Heart left ventricle (tissue), 16 donors: ENCODE measurements around the gene RAB5A. TPM values are rescaled to one million over a fixed set of nuclear protein-coding genes. Genes with fewer than 3 reads are reported as not detected.
A peak's percentile ranks its signal among the peaks of the same experiment; 100 is the strongest.
"Not testable (repeated sequence)": the region's sequence is repeated elsewhere in the genome, so short reads cannot be mapped to it uniquely, and the experiment has no call there.

Source experiments
- ATAC-seq, 4 donors: fragments of 200-7000 bp; cut with Tn5 transposase; one replicate each; pipeline ENCODE4 v1.9.1; 2020 to 2022; ENCODE audit warnings: moderate library complexity in 4 of 4, mild to moderate bottlenecking in 3 of 4, moderate number of reproducible peaks in 1 of 4
- DNase-seq, 5 donors: peaks; one replicate each; pipeline ENCODE4 v3.0.0-alpha.2; 2020
- H3K27ac ChIP-seq, 12 donors: fragments of 200-600 bp; sonication (generic) in 4 of 12; one replicate each; pipeline versions ENCODE4 v1.5.0 to v1.8.0; 2016 to 2022; ENCODE audit warnings: mild to moderate bottlenecking in 2 of 12
- H3K27me3 ChIP-seq, 9 donors: fragments of 200-600 bp; sonication (generic) in 2 of 9; one replicate each; pipeline versions ENCODE4 v1.5.1 to v1.8.0; 2016 to 2022; ENCODE audit warnings: mild to moderate bottlenecking in 3 of 9
- H3K36me3 ChIP-seq, 9 donors: fragments of 200-600 bp; sonication (generic) in 2 of 9; one replicate each; pipeline versions ENCODE4 v1.5.0 to v1.8.0; 2018 to 2022; ENCODE audit warnings: mild to moderate bottlenecking in 2 of 9
- H3K4me1 ChIP-seq, 12 donors: fragments of 200-600 bp; sonication (generic) in 4 of 12; one replicate each; pipeline versions ENCODE4 v1.5.0 to v1.8.0; 2016 to 2022; ENCODE audit warnings: mild to moderate bottlenecking in 3 of 12
- H3K4me3 ChIP-seq, 12 donors: fragments of 200-600 bp; sonication (generic) in 4 of 12; one replicate each; pipeline versions ENCODE4 v1.5.0 to v1.8.0; 2017 to 2022; ENCODE audit warnings: mild to moderate bottlenecking in 9 of 12, moderate library complexity in 4 of 12
- H3K9me3 ChIP-seq, 12 donors: fragments of 200-600 bp; sonication (generic) in 4 of 12; one replicate each; pipeline versions ENCODE4 v1.5.0 to v1.8.0; 2016 to 2022; ENCODE audit warnings: mild to moderate bottlenecking in 1 of 12
- CTCF ChIP-seq, 12 donors: fragments of 200-600 bp; sonication (generic) in 4 of 12; IDR thresholded peaks; one replicate each; pipeline versions ENCODE4 v1.5.0 to v1.8.0; 2018 to 2022; ENCODE audit warnings: antibody characterized with exemption in 12 of 12, mild to moderate bottlenecking in 5 of 12
- POLR2A ChIP-seq, 2 donors: fragments of 450-650 bp; IDR thresholded peaks; one replicate each; pipeline ENCODE4 v1.6.1; 2017; ENCODE audit warnings: antibody characterized with exemption in 2 of 2, mild to moderate bottlenecking in 2 of 2, moderate library complexity in 2 of 2
- WGBS, 4 donors: extraction: QIAGEN DNeasy Blood & Tissue Kit in 2 of 4; methylation state at CpG; one replicate each; pipeline versions ENCODE4 v1.1.5 to v1.1.7; 2013 to 2018; 5-methylcytosine and 5-hydroxymethylcytosine counted together
- intact Hi-C, 10 donors: fragments of 100-400 bp; cut with DNase I; formaldehyde crosslinking; loops; one replicate each; pipeline versions ENCODE4 v1.11.1 to v1.14.2; 2022
- polyA plus RNA-seq, 2 donors: library from polyadenylated mRNA; stranded (reverse); fragments of 200-250 nt; gene quantifications; one replicate each; pipeline ENCODE4 v1.2.3, GENCODE V29; 2013
- total RNA-seq, 9 donors: library from RNA; depleted of rRNA in 2 of 9; stranded (reverse); fragments of >200 nt in 2 of 9; fragmentation: NEBNext Ultra II Directional in 3 of 9; extraction: Animal tissue kit (Norgen Biotek cat#: 25700) in 3 of 9; gene quantifications; one replicate each; pipeline versions ENCODE4 v1.1.0 to v1.2.4, GENCODE V29; 2016 to 2023
- donor health status: ischemic (EF 13 %, LVEDD 7.1; RV severe dilation, severe dysfunction).
- donor health status: healthy with polysubstance abuse.
- donor health status: DM: no; HTN: yes; CAD: no.
- donor health status: DM: no; HTN: no; CAD: no.
- donor health status: ischemic (EF 25% LVEDD 6.9; RV normal size, moderate dysfunction).
- donor health status: ischemic (EF 25% LVEDD 5.7; RV mildly dilated, moderate dysfunction).
- donor health status: healthy.
- donor health status: DM: yes; HTN: yes; CAD: no.
- donor health status: ischemic (EF 35%, LVEDD 5.7; RV mildly dilated, moderate dysfunction).
- donor health status: nonischemic (EF 11% LVEDD 7.7; RV severe dilation, severe dysfunction).
- donor health status: DM: yes; HTN: yes; CAD: no.
- donor health status: PGD.
- donor health status: ischemic (EF 29% LVEDD 5.4; RV normal size, mild dysfunction).
- donor health status: nonischemic (EF 23%, LVEDD 6.1; RV moderate dilation, normal function).

Gene RAB5A
- total and polyA plus RNA-seq, 11 donors = 30.3 to 74.0 (median 61.4) TPM

GRCh38 chr3:19947549-19948225 lies 790 bp downstream of the RAB5A start:
- Histone ChIP-seq H3K4me3 (peak overlapping the region; percentile 65 to 99 (median 90)), H3K27ac (peak overlapping the region; percentile 93 to 99 (median 98)), H3K4me1 (peaks cover 11 to 51% (median 30%) of the 10 kb centered on the region in 12 donors), H3K27me3 (no peaks in the 10 kb centered on the region), H3K9me3 (no peaks in the 10 kb centered on the region), H3K36me3 (peaks cover 0 to 29% (median 20%) of the 10 kb centered on the region in 9 donors)
- TF ChIP-seq CTCF (IDR thresholded peaks at IDR 0.05) (no peak), POLR2A (IDR thresholded peaks at IDR 0.05) (no peak)
- WGBS, 4 donors = 0 to 1% (median 1%) methylated on average over 22 to 30 of the region's 30 CpGs
- ATAC-seq (peak in 3 of 4 donors; percentile 31 to 55 (median 45)), DNase-seq (peak in 4 of 5 donors; percentile 43 to 58 (median 47))
- intact Hi-C loops = loop anchor here in 9 of 10 donors (1.0 to 10.0 kb wide), 11 partner anchors 60 to 240 kb away; partner anchors contain the start of genes SGO1 (in 6 of the 9) and KAT2B (in 4 of the 9)

GRCh38 chr3:19948226-19948591 lies 1.3 kb downstream of the RAB5A start:
- Histone ChIP-seq H3K9me3 (no peaks in the 10 kb centered on the region), H3K4me1 (peaks cover 11 to 56% (median 33%) of the 10 kb centered on the region in 12 donors), H3K27me3 (no peaks in the 10 kb centered on the region), H3K27ac (peak overlapping the region in 11 of 12 donors; percentile 93 to 99 (median 98)), H3K4me3 (peak overlapping the region; percentile 65 to 99 (median 90)), H3K36me3 (peaks cover 0 to 34% (median 25%) of the 10 kb centered on the region in 9 donors)
- intact Hi-C loops = loop anchor here in 9 of 10 donors (5.0 to 10.0 kb wide), 6 partner anchors 61 to 239 kb away; partner anchors contain the start of genes SGO1 (in 4 of the 9) and KAT2B (in 2 of the 9)
- no peak for DNase-seq
- ATAC-seq = no peak
- no peak for TF ChIP-seq CTCF (IDR thresholded peaks at IDR 0.05)
- TF ChIP-seq POLR2A (IDR thresholded peaks at IDR 0.05) = no peak
- 3 to 4% (median 3%) methylated on average over 2 of the region's 2 CpGs for WGBS, 4 donors

- Histone ChIP-seq H3K27me3 (no peaks in the 10 kb centered on the region), H3K4me1 (peaks cover 11 to 68% (median 40%) of the 10 kb centered on the region in 12 donors), H3K36me3 (peaks cover 0 to 55% (median 40%) of the 10 kb centered on the region in 9 donors), H3K4me3 (no peak overlapping the region), H3K27ac (no peak overlapping the region), H3K9me3 (no peaks in the 10 kb centered on the region)
- intact Hi-C loops = loop anchor here in 2 of 10 donors (5.0 to 10.0 kb wide), 2 partner anchors 232 to 234 kb away; partner anchors contain the start of gene SGO1 (in 1 of the 2)
- no peak for ATAC-seq
- TF ChIP-seq CTCF (IDR thresholded peaks at IDR 0.05) = no peak
- TF ChIP-seq POLR2A (IDR thresholded peaks at IDR 0.05) = no peak
- no peak for DNase-seq
- 78 to 87% (median 85%) methylated on average over 2 of the region's 2 CpGs for WGBS, 4 donors
Observed at GRCh38 chr3:19950316-19950715, 3.4 kb downstream of the RAB5A start.

GRCh38 chr3:19954676-19955075 lies 7.8 kb downstream of the RAB5A start:
- no peaks in the 10 kb centered on the region for H3K27me3 ChIP-seq
- H3K27ac ChIP-seq = no peak overlapping the region
- intact Hi-C loops = loop anchor here in 2 of 10 donors (5.0 to 10.0 kb wide), 2 partner anchors 228 to 230 kb away; partner anchors contain the start of gene SGO1 (in 1 of the 2)
- H3K4me1 ChIP-seq = peaks cover 0 to 57% (median 26%) of the 10 kb centered on the region in 12 donors
- DNase-seq (no peak), ATAC-seq (no peak)
- H3K9me3 ChIP-seq = no peaks in the 10 kb centered on the region
- H3K36me3 ChIP-seq = peaks cover 0 to 83% (median 52%) of the 10 kb centered on the region in 9 donors
- WGBS, 4 donors = 95 to 97% (median 96%) methylated on average over 4 of the region's 4 CpGs
- no peak overlapping the region for H3K4me3 ChIP-seq
- TF ChIP-seq POLR2A (IDR thresholded peaks at IDR 0.05) (no peak), CTCF (IDR thresholded peaks at IDR 0.05) (no peak)

GRCh38 chr3:19957354-19957753 lies 10.5 kb downstream of the RAB5A start:
- not testable (repeated sequence) for H3K27me3 ChIP-seq, H3K4me3 ChIP-seq, H3K9me3 ChIP-seq, H3K27ac ChIP-seq, ATAC-seq, DNase-seq
- peaks cover 0 to 76% (median 35%) of the 10 kb centered on the region in 9 donors for H3K36me3 ChIP-seq
- 88 to 92% (median 91%) methylated on average over 9 of the region's 9 CpGs for WGBS, 4 donors
- intact Hi-C loops = loop anchor here in 1 of 10 donors (10.0 kb wide), 1 partner anchor 227 kb away; the partner anchor contains the start of gene SGO1
- H3K4me1 ChIP-seq = peaks cover 0 to 43% (median 22%) of the 10 kb centered on the region in 12 donors
